ENCODE measurements around the gene ZFP36.

- TF ChIP-seq CTCF (IDR thresholded peaks at IDR 0.05) (no peak), POLR2A (IDR thresholded peaks at IDR 0.05) (no peak), POLR2AphosphoS5 (IDR thresholded peaks at IDR 0.05) (no peak)
These were observed 9.8 kb downstream of the ZFP36 start for GRCh38 chr19:39416152-39417120.

All from prostate gland (tissue), 2 donors.